ENCODE results near the gene PWP1. TPM values are rescaled to one million over a fixed set of nuclear protein-coding genes. Genes with fewer than 3 reads are reported as not detected.
A peak's percentile ranks its signal among the peaks of the same experiment; 100 is the strongest.
"Not testable (repeated sequence)": the region's sequence is repeated elsewhere in the genome, so short reads cannot be mapped to it uniquely, and the experiment has no call there.

The PWP1 gene
- total RNA-seq, 3 donors from 2014 or later (not counting 1 experiment from before 2014, with no cell fraction given): 22.2 to 26.5 (median 26.3) TPM

- Mint-ChIP-seq H3K36me3 (peaks cover 34% of the 10 kb centered on the region), H3K27ac (no peak overlapping the region), H3K4me1 (peaks cover 5% of the 10 kb centered on the region in 2 donors), H3K27me3 (ENCODE audit: low read depth in 2 of 2) (no peaks in the 10 kb centered on the region), H3K9me3 (no peaks in the 10 kb centered on the region), H3K4me3 (no peak overlapping the region)
- H3K4me3 ChIP-seq (ENCODE audit: low read length): no peak overlapping the region
- 92% methylated on average over 4 of the region's 4 CpGs for WGBS (ENCODE audit: insufficient coverage)
- H3K4me1 ChIP-seq (ENCODE audit: control insufficient read depth, insufficient read depth, low read length): no peaks in the 10 kb centered on the region
- DNase-seq: no peak
- ATAC-seq: no peak
- no peak for TF ChIP-seq CTCF (IDR thresholded peaks at IDR 0.05)
- no peaks in the 10 kb centered on the region for H3K9me3 ChIP-seq (ENCODE audit: control insufficient read depth, insufficient read depth, low read length)
- no peaks in the 10 kb centered on the region for H3K27me3 ChIP-seq (ENCODE audit: control insufficient read depth, insufficient read depth, low read length)
- H3K27ac ChIP-seq (ENCODE audit: low read length): no peak overlapping the region
- peaks cover 74% of the 10 kb centered on the region for H3K36me3 ChIP-seq (ENCODE audit: control insufficient read depth, insufficient read depth, low read length)
- intact Hi-C loops (cut with micrococcal nuclease): no loop called here
Observed at GRCh38 chr12:107702106-107702505, 16.5 kb downstream of the PWP1 start.

- H3K36me3 Mint-ChIP-seq: peaks cover 37% of the 10 kb centered on the region
- no peak overlapping the region for H3K4me3 Mint-ChIP-seq
- DNase-seq (no peak), ATAC-seq (no peak)
- no peaks in the 10 kb centered on the region for H3K27me3 Mint-ChIP-seq (ENCODE audit: low read depth in 2 of 2)
- Histone ChIP-seq H3K36me3 (ENCODE audit: control insufficient read depth, insufficient read depth, low read length) (peaks cover 70% of the 10 kb centered on the region), H3K4me1 (ENCODE audit: control insufficient read depth, insufficient read depth, low read length) (no peaks in the 10 kb centered on the region), H3K27ac (ENCODE audit: low read length) (no peak overlapping the region), H3K9me3 (ENCODE audit: control insufficient read depth, insufficient read depth, low read length) (no peaks in the 10 kb centered on the region), H3K4me3 (ENCODE audit: low read length) (no peak overlapping the region), H3K27me3 (ENCODE audit: control insufficient read depth, insufficient read depth, low read length) (no peaks in the 10 kb centered on the region)
- no peak for TF ChIP-seq CTCF (IDR thresholded peaks at IDR 0.05)
- no peaks in the 10 kb centered on the region for H3K9me3 Mint-ChIP-seq
- intact Hi-C loops (cut with micrococcal nuclease): no loop called here
- WGBS (ENCODE audit: insufficient coverage): 94% methylated on average over 5 of the region's 5 CpGs
- H3K27ac Mint-ChIP-seq: no peak overlapping the region
- H3K4me1 Mint-ChIP-seq: peaks cover 9% of the 10 kb centered on the region in 2 donors
Observed at GRCh38 chr12:107704041-107704440, 18.4 kb downstream of the PWP1 start.

GRCh38 chr12:107705522-107705921 lies 19.9 kb downstream of the PWP1 start:
- H3K4me1 Mint-ChIP-seq; intact Hi-C loops (cut with micrococcal nuclease); H3K27ac Mint-ChIP-seq; ATAC-seq; H3K4me3 ChIP-seq (ENCODE audit: low read length); H3K27me3 Mint-ChIP-seq (ENCODE audit: low read depth in 2 of 2); H3K4me1 ChIP-seq (ENCODE audit: control insufficient read depth, insufficient read depth, low read length); H3K9me3 ChIP-seq (ENCODE audit: control insufficient read depth, insufficient read depth, low read length); H3K27me3 ChIP-seq (ENCODE audit: control insufficient read depth, insufficient read depth, low read length); DNase-seq; H3K4me3 Mint-ChIP-seq; H3K27ac ChIP-seq (ENCODE audit: low read length); H3K9me3 Mint-ChIP-seq: not testable (repeated sequence)
- peaks cover 71% of the 10 kb centered on the region for H3K36me3 ChIP-seq (ENCODE audit: control insufficient read depth, insufficient read depth, low read length)
- 100% methylated on average over 2 of the region's 5 CpGs for WGBS (ENCODE audit: insufficient coverage)
- H3K36me3 Mint-ChIP-seq: peaks cover 33% of the 10 kb centered on the region

- Mint-ChIP-seq H3K27me3 (ENCODE audit: low read depth in 2 of 2) (no peaks in the 10 kb centered on the region), H3K4me1 (no peaks in the 10 kb centered on the region), H3K27ac (peak overlapping the region in 1 of 2 donors; percentile 10), H3K9me3 (no peaks in the 10 kb centered on the region), H3K36me3 (peaks cover 15% of the 10 kb centered on the region), H3K4me3 (no peak overlapping the region)
- Histone ChIP-seq H3K9me3 (ENCODE audit: control insufficient read depth, insufficient read depth, low read length) (no peaks in the 10 kb centered on the region), H3K4me3 (ENCODE audit: low read length) (no peak overlapping the region), H3K4me1 (ENCODE audit: control insufficient read depth, insufficient read depth, low read length) (no peaks in the 10 kb centered on the region), H3K36me3 (ENCODE audit: control insufficient read depth, insufficient read depth, low read length) (peaks cover 49% of the 10 kb centered on the region), H3K27me3 (ENCODE audit: control insufficient read depth, insufficient read depth, low read length) (no peaks in the 10 kb centered on the region), H3K27ac (ENCODE audit: low read length) (no peak overlapping the region)
- ATAC-seq (no peak), DNase-seq (no peak)
- no peak for TF ChIP-seq CTCF (IDR thresholded peaks at IDR 0.05)
- intact Hi-C loops (cut with micrococcal nuclease): no loop called here
Observed at GRCh38 chr12:107715780-107716179, 30.2 kb downstream of the PWP1 start.

Data from natural killer cell (primary cell).